NT2/D1 (cell line): ENCODE measurements around the gene NTNG1.

Source experiments
- DNase-seq: peaks from one replicate; pipeline ENCODE4 v3.0.0-alpha.2; 2011; ENCODE audit warnings: low read depth, low spot score
- H3K27me3 ChIP-seq: 2 replicates; pipeline ENCODE4 v1.6.0; 2011; ENCODE audit warnings: mild to moderate bottlenecking; ENCODE audit not compliant: insufficient read length, insufficient read depth
- H3K36me3 ChIP-seq: 2 replicates; pipeline ENCODE4 v1.6.1; 2011; ENCODE audit warnings: mild to moderate bottlenecking, low read length, mixed read lengths; ENCODE audit not compliant: insufficient read depth, insufficient read length
- H3K4me1 ChIP-seq: 2 replicates; pipeline ENCODE4 v1.5.1; 2011; ENCODE audit not compliant: insufficient read depth, insufficient read length
- H3K4me3 ChIP-seq: 2 replicates; pipeline ENCODE4 v1.5.1; 2011; ENCODE audit warnings: low read depth; ENCODE audit not compliant: insufficient read length
- H3K9ac ChIP-seq: 2 replicates; pipeline ENCODE4 v1.6.0; 2011; ENCODE audit warnings: low read depth; ENCODE audit not compliant: insufficient read length
- H3K9me3 ChIP-seq: 2 replicates; pipeline ENCODE4 v1.5.1; 2011; ENCODE audit warnings: mild to moderate bottlenecking, low read length; ENCODE audit not compliant: insufficient read depth
- SUZ12 ChIP-seq: IDR thresholded peaks from 2 replicates; pipeline ENCODE4 v1.6.1; 2011; ENCODE audit not compliant: insufficient read length, insufficient read depth; ENCODE audit errors: extremely low read depth
- YY1 ChIP-seq: IDR thresholded peaks from 2 replicates; pipeline ENCODE4 v1.6.1; 2011; ENCODE audit not compliant: insufficient read length, insufficient read depth
- ZNF274 ChIP-seq: IDR thresholded peaks from 2 replicates; pipeline ENCODE4 v1.6.1; 2011; ENCODE audit warnings: mild to moderate bottlenecking, low read depth, low read length

The NTNG1 gene

DNA sequence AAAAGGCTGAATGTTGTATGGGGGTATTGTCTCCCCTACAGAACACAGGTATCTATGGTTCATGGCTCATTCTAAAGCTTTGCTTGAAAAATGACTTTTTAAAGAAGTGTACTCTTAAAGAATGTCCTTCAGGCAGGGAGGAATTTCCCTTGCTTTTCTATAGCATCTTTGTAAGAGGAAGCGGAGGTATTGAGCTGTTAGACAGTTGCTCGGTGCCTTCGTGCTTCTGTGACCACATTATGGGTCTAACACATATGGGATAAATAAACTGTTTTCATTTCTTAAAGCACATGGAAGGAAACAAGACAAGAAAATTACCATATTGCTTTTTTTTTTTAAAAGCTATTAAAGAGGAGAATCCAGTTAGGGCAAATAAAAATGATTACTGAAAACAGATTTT lies 182.9 kb downstream of the NTNG1 start:
- Histone ChIP-seq H3K36me3 (no peaks in the 10 kb centered on the region), H3K4me1 (no peaks in the 10 kb centered on the region), H3K27me3 (no peaks in the 10 kb centered on the region), H3K9me3 (no peaks in the 10 kb centered on the region), H3K9ac (no peak overlapping the region), H3K4me3 (no peak overlapping the region)
- no peak for TF ChIP-seq ZNF274
- no peak for TF ChIP-seq YY1
- TF ChIP-seq SUZ12: no peak
- DNase-seq: no peak

GRCh38 chr1:107326824-107327445 lies 186.1 kb downstream of the NTNG1 start:
- no peaks in the 10 kb centered on the region for H3K36me3 ChIP-seq
- DNase-seq: no peak
- TF ChIP-seq YY1 (no peak), ZNF274 (no peak)
- no peak overlapping the region for H3K9ac ChIP-seq
- H3K4me1 ChIP-seq: no peaks in the 10 kb centered on the region
- no peak overlapping the region for H3K4me3 ChIP-seq
- no peaks in the 10 kb centered on the region for H3K27me3 ChIP-seq
- H3K9me3 ChIP-seq: no peaks in the 10 kb centered on the region

DNA sequence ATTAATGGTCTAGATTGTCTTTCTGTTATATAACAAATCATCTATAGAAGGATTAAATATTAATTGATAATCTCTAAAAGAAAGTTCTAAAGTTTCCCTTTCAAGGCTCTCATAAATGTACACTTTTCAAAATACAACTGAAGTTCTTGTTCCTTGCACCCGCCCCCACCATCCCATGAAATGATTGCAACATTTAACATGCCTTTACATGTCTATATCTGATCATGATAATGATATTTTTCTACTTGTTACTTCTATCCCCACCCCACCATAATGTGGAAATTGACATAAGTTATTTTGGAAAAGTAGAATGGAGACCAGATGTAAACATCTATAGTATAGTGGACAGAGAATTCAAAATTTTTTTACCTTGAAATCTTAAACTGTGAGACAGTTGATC lies 186.6 kb downstream of the NTNG1 start:
- Histone ChIP-seq H3K27me3 (no peaks in the 10 kb centered on the region), H3K4me3 (no peak overlapping the region), H3K9ac (no peak overlapping the region), H3K9me3 (no peaks in the 10 kb centered on the region), H3K36me3 (no peaks in the 10 kb centered on the region), H3K4me1 (no peaks in the 10 kb centered on the region)
- TF ChIP-seq YY1 (no peak), SUZ12 (no peak), ZNF274 (no peak)
- no peak for DNase-seq

- H3K36me3 ChIP-seq: no peaks in the 10 kb centered on the region
- TF ChIP-seq ZNF274: no peak
- no peak for TF ChIP-seq YY1
- TF ChIP-seq SUZ12: no peak
- H3K4me1 ChIP-seq: no peaks in the 10 kb centered on the region
- no peaks in the 10 kb centered on the region for H3K27me3 ChIP-seq
- no peaks in the 10 kb centered on the region for H3K9me3 ChIP-seq
- no peak for DNase-seq
- no peak overlapping the region for H3K4me3 ChIP-seq
- no peak overlapping the region for H3K9ac ChIP-seq
These were observed 187.2 kb downstream of the NTNG1 start for GRCh38 chr1:107328087-107328486.

- H3K9ac ChIP-seq: no peak overlapping the region
- DNase-seq: no peak
- TF ChIP-seq ZNF274: no peak
- no peak for TF ChIP-seq SUZ12
- no peak for TF ChIP-seq YY1
These were observed 198.9 kb downstream of the NTNG1 start for GRCh38 chr1:107339775-107340174.

DNA sequence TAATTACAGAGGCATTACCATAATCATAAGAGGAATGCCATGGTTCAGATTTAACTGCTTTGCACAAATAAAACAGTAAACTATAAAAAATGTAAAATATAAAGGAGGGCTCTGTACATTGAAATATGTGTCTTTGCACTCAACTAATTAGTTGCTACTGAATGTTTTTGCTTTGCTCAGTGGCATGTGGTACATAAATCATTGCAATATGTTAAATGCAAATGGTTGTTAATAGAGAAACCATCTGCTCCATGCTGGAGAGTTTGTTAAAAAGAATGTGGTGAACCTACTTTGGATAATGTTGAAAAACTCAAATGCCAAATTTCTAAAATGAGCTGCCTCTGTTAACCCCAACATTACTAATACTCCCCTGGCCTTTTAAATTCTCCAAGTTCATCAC lies 201.5 kb downstream of the NTNG1 start:
- Histone ChIP-seq H3K27me3 (no peaks in the 10 kb centered on the region), H3K36me3 (no peaks in the 10 kb centered on the region), H3K9ac (no peak overlapping the region), H3K4me1 (no peaks in the 10 kb centered on the region), H3K4me3 (no peak overlapping the region), H3K9me3 (no peaks in the 10 kb centered on the region)
- DNase-seq: no peak
- no peak for TF ChIP-seq ZNF274
- no peak for TF ChIP-seq YY1
- TF ChIP-seq SUZ12: no peak

More at GRCh38 chr1:107339775-107340174, 198.9 kb downstream of the NTNG1 start:
- no peaks in the 10 kb centered on the region for H3K4me1 ChIP-seq
- H3K9me3 ChIP-seq: no peaks in the 10 kb centered on the region
- no peaks in the 10 kb centered on the region for H3K27me3 ChIP-seq
- H3K4me3 ChIP-seq: no peak overlapping the region
- no peaks in the 10 kb centered on the region for H3K36me3 ChIP-seq

DNA sequence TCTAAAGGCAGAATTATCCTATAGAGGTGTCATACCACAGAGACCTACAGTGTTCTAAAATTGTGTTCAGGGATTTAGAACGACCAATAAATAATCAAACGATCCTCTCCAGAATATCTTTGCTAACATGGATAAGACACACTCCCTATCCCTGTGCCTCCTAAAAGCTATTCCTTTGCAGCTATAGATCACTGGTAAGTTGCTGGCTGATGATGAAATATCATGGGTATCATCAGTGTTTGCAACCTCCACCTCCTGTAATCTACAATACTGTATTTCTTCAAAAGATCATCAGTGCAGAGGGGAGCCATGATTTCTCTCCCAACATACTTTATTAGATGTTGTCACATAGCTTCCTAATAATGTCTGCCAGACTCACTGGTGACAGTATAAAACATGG lies 201.9 kb downstream of the NTNG1 start:
- no peaks in the 10 kb centered on the region for H3K9me3 ChIP-seq
- no peak for DNase-seq
- H3K4me3 ChIP-seq: no peak overlapping the region
- no peaks in the 10 kb centered on the region for H3K27me3 ChIP-seq
- H3K9ac ChIP-seq: no peak overlapping the region
- H3K36me3 ChIP-seq: no peaks in the 10 kb centered on the region
- no peak for TF ChIP-seq ZNF274
- no peak for TF ChIP-seq YY1
- TF ChIP-seq SUZ12: no peak
- H3K4me1 ChIP-seq: no peaks in the 10 kb centered on the region

DNA sequence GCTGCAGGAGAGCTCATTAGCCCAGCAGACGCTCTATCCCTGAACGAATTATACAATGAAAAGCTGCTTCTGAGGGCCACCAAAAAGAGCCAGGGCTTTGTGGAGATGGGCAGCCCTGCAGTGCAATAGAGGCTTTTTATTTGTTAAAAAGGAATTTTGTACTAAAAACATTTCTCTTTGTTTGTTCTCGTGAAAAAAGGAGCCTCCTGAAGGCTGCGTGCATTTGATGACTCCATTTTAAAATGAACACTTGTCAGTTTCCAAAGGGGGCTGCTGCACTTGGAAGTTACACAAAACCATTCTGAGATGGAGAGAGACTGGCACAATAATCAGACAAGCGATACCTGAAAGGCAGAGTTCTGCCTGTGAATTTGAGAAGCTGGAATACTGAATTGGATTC lies 202.8 kb downstream of the NTNG1 start:
- no peak for TF ChIP-seq ZNF274
- TF ChIP-seq SUZ12: no peak
- no peak for TF ChIP-seq YY1
- no peak overlapping the region for H3K4me3 ChIP-seq
- no peak for DNase-seq
- no peaks in the 10 kb centered on the region; the same call in 1 of the 2 replicates for H3K9me3 ChIP-seq
- H3K4me1 ChIP-seq: no peaks in the 10 kb centered on the region
- no peak overlapping the region for H3K9ac ChIP-seq
- no peaks in the 10 kb centered on the region for H3K27me3 ChIP-seq
- H3K36me3 ChIP-seq: no peaks in the 10 kb centered on the region
